Activated B cell treated with CpG ODN at 0.5 μM for 24 hours (primary cell): ENCODE data around the gene EVX1. TPM values are rescaled to one million over a fixed set of nuclear protein-coding genes. Genes with fewer than 3 reads are reported as not detected.

Source experiments
- ATAC-seq: fragments of 200-7000 bp; cut with Tn5 transposase; one replicate; pipeline ENCODE4 v1.10.0; 2021; ENCODE audit warnings: low read depth, mild to moderate bottlenecking, moderate library complexity
- CTCF ChIA-PET: fragments of 350-600 bp; sonication (Branson Sonifier 250); formaldehyde crosslinking; loops from one replicate; lab custom pipeline; 2021; ENCODE audit warnings: antibody characterized with exemption; lab: Charles Lee
- POLR2A ChIA-PET: fragments of 350-600 bp; sonication (Branson Sonifier 250); formaldehyde crosslinking; loops from one replicate; lab custom pipeline; 2021; ENCODE audit warnings: antibody characterized with exemption; lab: Charles Lee
- DNase-seq: peaks from one replicate; pipeline ENCODE4 v3.0.0; 2022
- H3K27ac Mint-ChIP-seq: one replicate; pipeline ENCODE4 v1.8.0; 2020; ENCODE audit warnings: mixed read lengths
- H3K27me3 Mint-ChIP-seq: one replicate; pipeline ENCODE4 v1.8.0; 2021; ENCODE audit warnings: mixed read lengths
- H3K36me3 Mint-ChIP-seq: one replicate; pipeline ENCODE4 v1.8.0; 2021; ENCODE audit warnings: low read depth, mixed read lengths
- H3K4me1 Mint-ChIP-seq: one replicate; pipeline ENCODE4 v1.8.0; 2021; ENCODE audit warnings: mixed read lengths
- H3K4me3 Mint-ChIP-seq: one replicate; pipeline ENCODE4 v1.8.0; 2020; ENCODE audit warnings: mild to moderate bottlenecking, mixed read lengths
- H3K9me3 Mint-ChIP-seq: one replicate; pipeline ENCODE4 v1.8.0; 2020; ENCODE audit warnings: mixed read lengths
- CTCF ChIP-seq: fragments of 200-600 bp; IDR thresholded peaks from one replicate; pipeline ENCODE4 v1.8.0; 2022; ENCODE audit warnings: antibody characterized with exemption, mild to moderate bottlenecking
- intact Hi-C: fragments of 100-400 bp; cut with micrococcal nuclease; formaldehyde crosslinking; loops from one replicate; pipeline ENCODE4 v1.15.1; 2024
- total RNA-seq: library from RNA; stranded (reverse); gene quantifications from 2 replicates; pipeline ENCODE4 v1.2.3, GENCODE V29; 2022

Gene EVX1
- total RNA-seq, 1 donor from 2014 or later: not detected

DNA sequence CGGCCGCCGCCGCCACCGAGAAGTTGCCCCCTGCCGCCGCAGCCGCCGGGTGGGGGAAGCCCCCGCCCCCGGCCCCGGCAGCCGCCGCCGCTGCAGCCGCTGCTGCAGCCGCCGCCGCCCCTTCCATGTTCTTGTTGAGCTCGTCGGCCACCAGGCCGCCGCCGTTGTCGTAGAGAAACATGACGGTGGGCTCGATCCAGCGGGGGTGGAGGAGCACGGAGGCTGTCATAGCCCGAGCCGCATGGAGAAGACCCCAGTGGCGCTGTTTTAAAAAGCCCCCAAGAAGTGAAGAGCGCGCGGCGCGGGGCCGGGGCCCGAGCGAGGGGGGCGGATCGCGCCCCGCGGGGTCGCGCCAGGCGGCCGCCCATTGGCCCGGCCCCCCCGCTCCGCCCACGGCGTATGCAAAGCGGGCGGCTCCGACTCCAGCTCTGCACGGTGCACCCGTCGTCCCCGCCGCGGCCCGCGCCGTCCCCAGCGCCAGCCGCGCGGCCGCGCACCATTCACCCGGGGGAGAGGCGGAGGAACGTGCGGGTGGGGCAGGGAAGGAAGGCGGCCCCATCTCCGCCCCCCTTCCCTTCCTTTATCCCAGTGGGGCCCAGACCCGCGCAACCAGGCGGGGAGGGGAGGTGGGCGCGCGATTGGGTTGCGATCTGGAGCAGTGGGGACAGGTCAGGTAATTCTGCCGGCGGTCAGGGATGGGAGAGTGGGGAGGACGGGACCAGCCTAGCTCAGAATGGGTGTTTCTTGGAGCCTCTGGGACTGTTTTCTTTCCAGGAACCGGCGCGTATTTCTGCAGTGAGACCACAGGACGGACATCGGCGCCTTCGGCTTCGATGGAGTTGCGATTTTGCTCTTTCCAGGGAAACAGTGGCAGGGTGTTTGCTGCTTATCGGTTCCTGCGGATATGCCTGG lies 42.5 kb upstream of the EVX1 start, which contains the start of gene HOXA13:
TSS of gene HOXA13 (minus strand) at position 243 of the 912 bp plus-strand sequence. CDS start at position 229, 14 bp downstream.
- Mint-ChIP-seq H3K4me1 (peaks cover 27% of the 10 kb centered on the region), H3K4me3 (peak within 1 kb of the TSS; percentile 84), H3K27me3 (peaks cover 68% of the 10 kb centered on the region), H3K9me3 (no peaks in the 10 kb centered on the region), H3K36me3 (no peaks in the 10 kb centered on the region), H3K27ac (peak within 1 kb of the TSS; percentile 59)
- no peak for TF ChIP-seq CTCF
- intact Hi-C loops: loop anchor here (2.0 to 10.0 kb wide), 7 partner anchors 15 to 1902 kb away; partner anchors contain the start of genes HOXA11, JAZF1 and TRIL
- ChIA-PET POLR2A (no interaction called here), CTCF (interaction anchor here (1.0 to 1.5 kb wide), 3 partner anchors 406 to 719 kb away, joined by 3 to 4 read pairs (median 3); no protein-coding TSS in a partner anchor)
- DNase-seq (no peak), ATAC-seq (peak; percentile 78)

GRCh38 chr7:27200761-27201579 lies 41.6 kb upstream of the EVX1 start:
- peak; percentile 46 for ATAC-seq
- H3K27me3 Mint-ChIP-seq: peaks cover 71% of the 10 kb centered on the region
- TF ChIP-seq CTCF: no peak
- H3K36me3 Mint-ChIP-seq: no peaks in the 10 kb centered on the region
- ChIA-PET CTCF (interaction anchor here (1.1 kb wide), 2 partner anchors 19 to 39 kb away, joined by 3 read pairs; no protein-coding TSS in a partner anchor), POLR2A (interaction anchor here (0.6 kb wide), 1 partner anchor 44 kb away, joined by 3 read pairs; no protein-coding TSS in a partner anchor)
- H3K4me3 Mint-ChIP-seq: peak overlapping the region; percentile 76
- H3K9me3 Mint-ChIP-seq: no peaks in the 10 kb centered on the region
- intact Hi-C loops: loop anchor here (2.0 kb wide), 1 partner anchor 16 kb away; the partner anchor contains the start of gene HOXA11
- peaks cover 33% of the 10 kb centered on the region for H3K4me1 Mint-ChIP-seq
- DNase-seq: no peak
- H3K27ac Mint-ChIP-seq: peak overlapping the region; percentile 24

- ATAC-seq (no peak), DNase-seq (no peak)
- H3K4me1 Mint-ChIP-seq: peaks cover 33% of the 10 kb centered on the region
- H3K27ac Mint-ChIP-seq: peak overlapping the region; percentile 24
- H3K4me3 Mint-ChIP-seq: peak overlapping the region; percentile 76
- TF ChIP-seq CTCF: no peak
- POLR2A ChIA-PET: interaction anchor here (0.6 kb wide), 1 partner anchor 45 kb away, joined by 3 read pairs; no protein-coding TSS in a partner anchor
- H3K27me3 Mint-ChIP-seq: peaks cover 72% of the 10 kb centered on the region
- H3K36me3 Mint-ChIP-seq: no peaks in the 10 kb centered on the region
- intact Hi-C loops: loop anchor here (2.0 kb wide), 2 partner anchors 17 to 39 kb away; partner anchors contain the start of gene HOXA11
- no peaks in the 10 kb centered on the region for H3K9me3 Mint-ChIP-seq
- CTCF ChIA-PET: interaction anchor here (1.1 kb wide), 2 partner anchors 19 to 39 kb away, joined by 3 read pairs; no protein-coding TSS in a partner anchor
These were observed 41.0 kb upstream of the EVX1 start for GRCh38 chr7:27201580-27202017.

DNA sequence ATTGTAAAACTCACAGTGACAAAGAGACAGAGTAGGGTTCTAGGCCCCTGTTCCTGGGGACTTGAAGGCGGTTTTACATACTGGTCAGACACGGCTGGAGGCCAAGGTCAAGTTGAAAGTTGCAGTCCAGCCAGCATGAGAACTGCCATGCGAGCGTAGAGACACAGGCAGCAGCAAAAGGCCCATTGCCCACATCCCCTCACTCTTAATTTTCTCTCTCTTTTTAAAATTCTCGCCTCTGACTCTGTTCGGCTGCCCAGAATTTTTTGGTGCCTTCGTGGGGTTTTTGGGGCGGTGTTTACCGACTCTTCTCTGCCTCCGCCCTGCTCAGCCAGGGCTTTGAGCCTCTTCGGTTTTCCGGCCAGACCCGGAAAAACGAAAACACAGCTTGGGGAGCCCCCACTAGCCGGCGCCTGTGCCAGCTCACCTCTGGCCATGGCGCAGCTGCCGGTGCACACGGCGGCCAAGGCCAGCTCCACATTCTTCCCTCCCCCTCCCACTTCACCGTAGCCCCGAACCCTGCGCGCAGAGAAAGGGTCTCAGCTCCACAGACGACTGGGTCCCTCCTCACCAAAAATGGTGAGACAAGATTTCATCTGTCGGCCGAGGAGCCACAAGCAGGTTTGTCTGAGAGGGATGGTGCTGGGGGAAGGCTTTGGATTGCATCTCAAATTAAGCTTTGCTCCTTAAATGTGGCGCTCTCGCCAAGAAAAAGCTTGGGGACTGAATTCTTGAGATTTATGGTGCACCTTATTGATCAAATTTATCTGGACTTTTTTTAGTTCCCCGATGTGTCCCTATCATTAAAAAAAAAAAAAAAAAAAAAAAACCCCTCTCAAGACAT lies 40.4 kb upstream of the EVX1 start:
- Mint-ChIP-seq H3K27ac (no peak overlapping the region), H3K36me3 (no peaks in the 10 kb centered on the region), H3K4me3 (no peak overlapping the region), H3K4me1 (peaks cover 33% of the 10 kb centered on the region), H3K9me3 (no peaks in the 10 kb centered on the region), H3K27me3 (peaks cover 76% of the 10 kb centered on the region)
- ChIA-PET CTCF (interaction anchor here (1.1 kb wide), 1 partner anchor 18 kb away, joined by 3 read pairs; no protein-coding TSS in a partner anchor), POLR2A (no interaction called here)
- ATAC-seq (no peak), DNase-seq (no peak)
- TF ChIP-seq CTCF: no peak
- intact Hi-C loops: loop anchor here (2.0 kb wide), 1 partner anchor 39 kb away; no protein-coding TSS in a partner anchor
